ENCODE measurements around the gene CLUH.

GRCh38 chr17:2656283-2656682 is 55.3 kb downstream of the CLUH start:
- TF ChIP-seq CTCF (IDR thresholded peaks at IDR 0.05; ENCODE audit: low read depth, low read length) (no peak), POLR2A (IDR thresholded peaks at IDR 0.05; ENCODE audit: extremely low read depth, insufficient read length) (no peak), MAX (IDR thresholded peaks at IDR 0.05; ENCODE audit: low read depth, low read length) (no peak)

All from NB4 (cell line).